ENCODE results near the gene ASCL3. TPM values are rescaled to one million over a fixed set of nuclear protein-coding genes. Genes with fewer than 3 reads are reported as not detected.
"Not testable (repeated sequence)": the region's sequence is repeated elsewhere in the genome, so short reads cannot be mapped to it uniquely, and the experiment has no call there.

Gene ASCL3
- total RNA-seq, 1 donor from 2014 or later, result not detected

GRCh38 chr11:8947230-8947943 is 4.6 kb upstream of the ASCL3 start:
- no peak for ATAC-seq

DNA sequence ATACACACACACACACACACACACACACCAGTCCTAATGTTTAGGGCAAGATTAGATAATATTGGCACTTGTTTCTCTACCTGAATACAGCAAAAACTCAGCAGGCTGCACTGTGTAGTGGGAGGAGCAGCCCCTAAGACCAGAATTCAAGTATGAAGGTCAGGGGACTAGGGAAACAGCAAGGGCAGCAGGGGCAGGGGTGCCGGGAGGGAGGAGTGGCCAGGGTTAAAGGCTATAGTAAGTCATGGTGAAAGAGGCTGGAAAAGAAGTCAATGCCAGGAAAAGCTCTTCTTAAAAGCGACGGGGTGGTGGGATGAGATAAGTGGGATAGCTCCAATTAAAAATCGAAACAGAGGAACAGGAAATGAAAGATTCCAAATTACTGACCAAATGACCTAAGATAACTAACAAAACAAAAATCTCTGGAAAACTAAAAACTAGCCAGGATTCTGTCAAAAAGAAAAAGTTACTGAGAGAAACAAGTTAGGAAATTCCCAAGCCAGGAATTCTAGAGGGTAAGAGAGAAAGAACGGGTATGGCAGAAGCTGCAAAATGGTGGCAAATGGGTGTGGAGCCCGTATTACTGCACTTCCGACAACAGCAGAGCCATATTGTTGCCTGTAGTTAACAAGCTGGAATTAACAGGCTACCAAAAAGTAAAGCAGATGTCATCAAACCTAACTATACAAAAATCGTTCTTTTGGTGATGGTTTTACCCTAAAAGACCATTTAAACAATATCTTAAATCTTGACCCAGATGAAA is 1.3 kb downstream of the ASCL3 start:
- no peak for ATAC-seq

DNA sequence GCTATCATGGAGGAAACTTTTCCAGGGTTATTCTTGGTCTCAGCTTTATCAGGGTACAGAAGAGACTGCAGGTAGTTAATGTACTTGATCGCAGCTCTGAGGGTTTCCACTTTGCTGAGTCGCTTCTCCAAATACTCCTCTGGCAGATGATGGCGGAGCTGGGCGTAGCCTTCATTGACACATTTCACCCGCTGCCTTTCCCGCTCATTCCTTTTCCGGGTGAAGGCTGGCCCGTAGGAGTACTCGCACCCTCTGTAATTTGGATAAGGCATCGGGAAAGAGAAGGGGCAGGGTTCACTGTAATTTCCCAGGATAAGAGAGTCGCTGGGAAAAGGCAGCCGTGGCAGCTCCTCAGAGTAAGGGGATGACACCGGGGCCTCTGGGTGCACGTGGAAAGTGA is 5.2 kb downstream of the ASCL3 start:
- no peak for ATAC-seq

GRCh38 chr11:8937159-8937558 is 5.7 kb downstream of the ASCL3 start:
- peak; percentile 40 for ATAC-seq

DNA sequence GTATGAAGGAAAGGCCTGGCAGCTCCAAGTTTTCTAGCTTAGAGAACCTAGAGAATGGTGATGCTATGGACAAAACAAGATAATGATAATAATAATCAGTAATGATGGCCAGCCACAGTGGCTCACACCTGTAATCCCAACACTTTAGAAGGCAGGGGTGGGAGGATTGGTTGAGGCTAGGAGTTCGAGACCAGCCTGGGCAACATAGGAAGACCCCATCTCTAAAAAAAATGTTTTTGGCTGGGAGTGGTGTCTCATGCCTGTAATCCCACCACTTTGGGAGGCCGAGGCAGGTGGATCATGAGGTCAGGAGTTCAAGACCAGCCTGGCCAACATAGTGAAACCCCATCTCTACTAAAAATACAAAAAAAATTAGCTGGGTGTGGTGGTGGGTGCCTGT is 7.0 kb downstream of the ASCL3 start:
- ATAC-seq, result not testable (repeated sequence)

DNA sequence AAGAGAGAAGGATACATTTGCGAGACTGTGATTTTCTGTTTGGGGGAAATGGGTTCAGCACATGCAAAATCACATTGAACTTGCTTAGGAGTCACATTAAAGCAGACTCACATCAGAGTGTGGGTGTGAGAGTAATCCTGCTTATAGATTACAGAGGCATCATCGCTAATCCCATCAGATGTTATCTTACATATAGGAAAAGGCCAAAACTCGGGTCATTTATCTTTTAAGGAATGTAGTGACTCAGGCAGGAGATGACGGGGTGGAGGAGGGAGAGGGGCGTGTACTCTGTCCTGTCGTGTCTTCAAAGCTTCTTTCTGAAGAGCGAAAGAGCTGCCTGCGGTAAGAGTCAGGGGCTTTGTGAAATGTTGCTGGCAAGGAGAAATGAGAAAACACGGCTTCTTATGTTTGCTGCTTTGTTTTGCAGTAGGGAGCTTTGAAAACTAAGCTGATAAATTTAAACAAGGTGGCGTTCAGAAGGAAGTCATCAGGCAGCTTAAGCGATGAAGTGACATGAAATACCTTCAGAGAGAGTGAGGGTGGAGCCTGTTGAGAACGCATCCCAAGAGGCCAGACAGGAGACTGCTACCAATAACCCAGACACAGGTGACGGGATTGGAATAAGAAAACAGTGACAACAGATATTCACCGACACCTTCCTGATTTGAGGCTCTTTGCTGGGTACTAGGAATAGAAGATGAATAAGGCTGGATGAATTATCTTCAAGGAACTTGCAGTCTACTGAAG is 7.9 kb downstream of the ASCL3 start:
- ATAC-seq, result peak; percentile 56

DNA sequence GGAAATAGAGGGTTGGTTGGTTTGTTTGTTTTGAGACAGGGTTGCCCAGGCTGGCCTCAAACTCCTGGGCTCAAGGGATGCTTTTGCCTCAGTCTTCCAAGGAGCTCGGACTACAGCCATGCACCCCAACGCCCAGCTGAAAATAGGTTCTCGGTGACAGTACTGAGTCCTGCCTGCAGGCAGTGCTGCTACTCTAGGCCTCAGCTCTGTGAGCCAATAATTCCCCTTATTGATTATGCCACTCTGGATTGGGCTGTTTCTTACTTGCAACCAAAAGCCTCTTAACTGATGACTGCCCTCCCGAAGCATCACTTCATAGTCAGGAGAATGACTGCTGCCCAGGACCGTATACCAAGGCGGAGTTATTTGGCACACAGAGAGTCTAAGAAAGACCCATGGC is 8.9 kb downstream of the ASCL3 start:
- ATAC-seq, result no peak

DNA sequence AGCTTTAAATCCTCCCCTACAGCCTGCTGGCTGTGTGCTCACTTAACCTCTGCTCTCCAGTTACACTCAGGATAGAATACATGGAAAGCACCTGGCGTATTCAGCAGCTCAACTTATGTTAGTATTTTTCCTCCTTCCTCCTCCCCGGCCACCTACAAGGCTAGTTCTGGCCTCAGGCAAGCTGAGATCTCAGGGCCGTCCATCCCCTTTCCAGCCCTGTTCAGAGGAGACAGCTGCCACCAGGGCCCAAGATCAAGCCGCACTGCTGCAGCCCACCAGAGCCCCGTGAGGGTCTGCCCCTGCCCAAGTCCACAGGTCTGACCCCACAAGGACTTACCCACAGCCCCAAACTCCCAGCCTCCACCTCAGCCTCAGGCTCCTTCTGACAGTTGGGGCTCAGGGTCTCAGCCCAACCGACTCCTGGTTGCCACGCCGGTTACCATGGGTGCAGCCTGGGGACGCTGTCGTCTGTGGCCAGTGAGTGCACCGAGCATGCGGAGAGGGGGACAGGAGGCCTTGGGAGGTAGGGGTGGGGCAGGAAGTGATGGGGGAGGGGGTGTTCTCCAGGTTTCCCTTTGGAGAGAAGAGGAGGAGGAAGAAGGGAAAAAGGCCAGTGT is 10.1 kb downstream of the ASCL3 start, which contains the start of gene C11orf16:
Gene C11orf16 (minus strand): TSS at position 384 of the 617 bp plus-strand sequence. CDS start 639 bp downstream, outside the sequence.
- no peak for ATAC-seq

DNA sequence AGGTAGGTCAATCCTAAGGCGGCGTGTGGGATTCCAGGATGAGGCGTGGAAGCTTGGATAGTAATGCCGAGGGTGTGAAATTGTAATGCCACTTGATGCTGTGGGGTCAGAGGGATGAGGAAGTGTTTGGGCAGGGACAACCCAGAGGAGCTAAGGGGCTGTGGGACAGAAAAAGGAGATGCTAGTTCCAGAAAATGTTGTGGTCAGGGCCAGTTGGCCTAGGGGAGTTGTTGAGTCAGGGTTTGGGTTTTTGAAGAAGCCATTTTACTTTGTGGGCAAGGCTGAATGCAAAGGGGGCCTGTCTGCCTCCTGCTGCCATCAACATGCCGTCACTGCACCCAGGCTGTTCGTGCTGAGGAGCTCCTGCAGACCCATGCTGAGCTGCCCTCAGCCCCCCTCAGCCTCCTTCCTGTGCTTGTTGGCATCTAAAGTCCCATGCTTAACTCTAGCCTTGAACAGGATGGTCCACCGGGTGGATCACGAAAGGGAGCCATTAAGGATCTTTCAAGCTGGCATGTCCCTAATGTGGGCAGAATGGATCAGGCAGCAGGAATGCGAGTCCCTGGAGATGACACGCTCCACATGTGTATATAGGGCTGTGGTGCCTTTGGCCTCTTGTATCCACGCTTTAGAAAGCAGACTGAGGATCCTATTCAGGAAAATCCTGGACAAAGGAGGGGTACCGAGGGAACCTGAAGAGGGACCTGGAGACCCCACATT is 12.2 kb downstream of the ASCL3 start:
- ATAC-seq, result no peak

- ATAC-seq, result peak; percentile 66
Measured at GRCh38 chr11:8928981-8929615, 13.7 kb downstream of the ASCL3 start.

DNA sequence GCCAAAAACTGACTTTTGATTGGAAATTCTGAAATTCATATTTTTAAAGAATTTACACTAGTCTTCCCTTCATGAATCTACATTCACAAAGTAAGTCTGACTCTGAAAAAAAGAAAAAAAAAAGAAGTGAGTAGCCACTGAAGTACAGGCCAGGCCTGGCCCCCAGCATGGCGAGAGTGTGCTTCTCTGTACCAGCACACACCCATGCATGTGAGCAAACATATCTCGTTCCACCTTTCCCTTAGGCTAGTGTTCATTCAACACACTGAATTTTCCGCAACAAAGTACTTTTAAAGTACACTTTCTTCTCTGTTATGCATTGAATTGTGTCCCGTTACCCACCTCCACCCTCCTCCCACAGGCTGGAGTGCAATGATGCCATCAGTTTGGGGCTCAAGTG is 14.6 kb downstream of the ASCL3 start:
- no peak for ATAC-seq

GRCh38 chr11:8927233-8927632 is 15.6 kb downstream of the ASCL3 start:
- ATAC-seq, result no peak

GRCh38 chr11:8926236-8926635 is 16.6 kb downstream of the ASCL3 start:
- no peak for ATAC-seq

- ATAC-seq, result no peak
Measured at GRCh38 chr11:8925711-8926110, 17.1 kb downstream of the ASCL3 start.

DNA sequence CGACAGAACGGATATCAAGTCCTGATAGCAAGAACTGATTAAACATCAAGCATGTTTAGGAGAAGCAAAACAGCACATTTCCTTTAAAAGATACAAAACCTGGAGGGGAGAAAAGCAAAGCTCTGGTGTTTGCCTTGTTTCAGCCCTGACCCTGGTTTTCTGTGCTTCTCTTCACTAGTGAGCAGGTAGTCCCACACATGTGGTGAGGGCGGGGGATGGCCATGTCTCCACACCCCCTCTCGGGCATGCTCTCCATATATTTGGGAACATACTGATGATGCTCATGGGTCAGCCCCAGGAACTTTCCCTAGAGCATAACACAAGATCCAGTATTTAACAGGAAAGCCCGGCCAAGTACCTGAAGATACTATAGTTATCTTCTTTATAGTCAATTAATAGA is 20.1 kb downstream of the ASCL3 start:
- no peak for ATAC-seq

DNA sequence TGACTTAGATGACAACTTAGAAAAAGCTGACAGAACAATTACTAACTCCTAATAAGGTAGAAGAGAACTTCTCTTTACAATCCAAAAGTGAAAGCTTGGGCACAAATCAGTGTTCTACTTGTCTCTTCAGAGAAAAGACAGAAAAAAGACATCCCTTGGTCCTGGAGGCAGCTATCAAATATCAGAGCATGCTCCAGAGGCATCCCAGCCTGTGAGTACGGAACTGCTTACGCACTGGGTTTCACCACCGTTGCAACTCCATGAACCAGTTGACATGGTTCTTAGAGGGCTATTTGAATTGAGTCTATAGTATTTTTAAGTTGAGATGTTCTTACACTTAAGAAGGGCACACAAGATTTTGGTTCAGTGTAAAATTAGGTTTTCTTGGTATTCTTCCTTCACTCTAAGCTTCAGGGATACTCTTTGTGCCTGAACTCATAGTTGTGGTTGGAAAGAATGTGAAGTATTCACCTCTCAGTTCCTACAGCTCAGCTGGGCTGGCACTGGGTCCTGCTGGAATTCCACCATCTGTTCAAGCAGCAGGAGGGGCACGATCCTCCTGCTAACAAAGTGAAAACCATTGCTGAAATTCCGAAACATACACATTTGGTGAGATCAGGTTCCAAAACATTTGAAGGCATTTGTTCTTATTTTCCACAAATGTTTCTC is 25.5 kb downstream of the ASCL3 start:
- ATAC-seq, result no peak

GRCh38 chr11:8914661-8915018 is 28.2 kb downstream of the ASCL3 start:
- ATAC-seq, result no peak

GRCh38 chr11:8913961-8914660 is 28.7 kb downstream of the ASCL3 start:
- ATAC-seq, result no peak

GRCh38 chr11:8911029-8911823 is 31.6 kb downstream of the ASCL3 start, which contains the start of gene AKIP1:
AKIP1 (plus strand) TSS chr11:8911189; CDS start chr11:8911450, 261 bp downstream.
- peak; percentile 90 for ATAC-seq

DNA sequence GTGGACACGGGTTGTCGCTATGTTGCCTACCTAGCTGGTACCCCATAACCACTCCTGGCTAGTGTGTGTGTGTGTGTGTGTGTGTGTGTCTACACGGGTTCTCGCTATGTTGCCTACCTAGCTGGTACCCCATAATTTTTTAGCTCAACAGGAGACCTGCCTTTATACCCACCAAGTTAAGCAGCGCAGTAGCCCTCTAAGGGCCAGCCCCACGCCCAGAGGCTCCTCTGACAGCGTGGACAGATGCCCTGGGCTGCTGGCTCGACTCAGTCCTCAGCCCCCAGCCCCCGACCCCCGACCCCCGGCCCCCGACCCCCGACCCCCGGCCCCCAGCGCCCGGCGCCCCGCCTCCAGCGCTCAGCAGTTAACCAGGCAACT is 32.2 kb downstream of the ASCL3 start:
- ATAC-seq, result peak; percentile 7
